Type B pancreatic cell (in vitro differentiated cells): Measurements from ENCODE around the gene TNS3. TPM values are rescaled to one million over a fixed set of nuclear protein-coding genes. Genes with fewer than 3 reads are reported as not detected.
"Not testable (repeated sequence)": the region's sequence is repeated elsewhere in the genome, so short reads cannot be mapped to it uniquely, and the experiment has no call there.

Source experiments
- DNase-seq: peaks from one replicate; pipeline ENCODE4 v3.0.0; 2021; ENCODE audit warnings: mixed read lengths; ENCODE audit not compliant: unreplicated experiment; ENCODE audit errors: extremely low spot score
- H3K27ac Mint-ChIP-seq: 2 replicates; pipeline ENCODE4 v1.8.0; 2021; ENCODE audit warnings: mild to moderate bottlenecking, mixed read lengths
- H3K27me3 Mint-ChIP-seq: 2 replicates; pipeline ENCODE4 v1.8.0; 2021; ENCODE audit warnings: mixed read lengths
- H3K36me3 Mint-ChIP-seq: 2 replicates; pipeline ENCODE4 v1.8.0; 2021; ENCODE audit warnings: mixed read lengths
- H3K4me1 Mint-ChIP-seq: one replicate; pipeline ENCODE4 v1.8.0; 2021; ENCODE audit warnings: mixed read lengths; ENCODE audit not compliant: unreplicated experiment
- H3K4me3 Mint-ChIP-seq: 2 replicates; pipeline ENCODE4 v1.8.0; 2021; ENCODE audit warnings: mild to moderate bottlenecking, mixed read lengths
- H3K9me3 Mint-ChIP-seq: 2 replicates; pipeline ENCODE4 v1.8.0; 2021; ENCODE audit warnings: mixed read lengths
- CTCF ChIP-seq: fragments of 200-600 bp; sonication (generic); conservative IDR thresholded peaks from 2 replicates; pipeline ENCODE4 v1.5.0; 2021; ENCODE audit warnings: antibody characterized with exemption, mild to moderate bottlenecking
- total RNA-seq: library from RNA; stranded (reverse); gene quantifications from 2 replicates; pipeline ENCODE4 v1.2.1, GENCODE V29; 2021; ENCODE audit warnings: low replicate concordance

The TNS3 gene
- total RNA-seq, 1 donor from 2014 or later, result 138 TPM

GRCh38 chr7:47617131-47617530 lies 35.2 kb upstream of the TNS3 start:
- Mint-ChIP-seq H3K4me3 (no peak overlapping the region), H3K27me3 (no peaks in the 10 kb centered on the region), H3K36me3 (no peaks in the 10 kb centered on the region), H3K9me3 (no peaks in the 10 kb centered on the region), H3K27ac (no peak overlapping the region), H3K4me1 (peaks cover 8% of the 10 kb centered on the region)
- no peak for TF ChIP-seq CTCF
- DNase-seq, result no peak

- DNase-seq, result no peak
- Mint-ChIP-seq H3K4me3 (no peak overlapping the region), H3K4me1 (peaks cover 17% of the 10 kb centered on the region), H3K27me3 (no peaks in the 10 kb centered on the region), H3K27ac (no peak overlapping the region), H3K36me3 (no peaks in the 10 kb centered on the region), H3K9me3 (no peaks in the 10 kb centered on the region)
- TF ChIP-seq CTCF, result no peak
These were observed 32.5 kb upstream of the TNS3 start for GRCh38 chr7:47614450-47614849.

GRCh38 chr7:47611045-47611511 lies 29.2 kb upstream of the TNS3 start:
- no peak overlapping the region for H3K4me3 Mint-ChIP-seq
- no peaks in the 10 kb centered on the region for H3K27me3 Mint-ChIP-seq
- TF ChIP-seq CTCF, result no peak
- H3K27ac Mint-ChIP-seq, result peak overlapping the region; percentile 26
- no peaks in the 10 kb centered on the region for H3K9me3 Mint-ChIP-seq
- H3K36me3 Mint-ChIP-seq, result no peaks in the 10 kb centered on the region
- H3K4me1 Mint-ChIP-seq, result peaks cover 17% of the 10 kb centered on the region
- no peak for DNase-seq

- H3K4me1 Mint-ChIP-seq, result peaks cover 17% of the 10 kb centered on the region
- H3K27ac Mint-ChIP-seq, result peak overlapping the region; percentile 26
- no peaks in the 10 kb centered on the region for H3K9me3 Mint-ChIP-seq
- no peaks in the 10 kb centered on the region for H3K27me3 Mint-ChIP-seq
- TF ChIP-seq CTCF, result no peak
- no peak for DNase-seq
- no peaks in the 10 kb centered on the region for H3K36me3 Mint-ChIP-seq
- H3K4me3 Mint-ChIP-seq, result no peak overlapping the region
These were observed 28.7 kb upstream of the TNS3 start for GRCh38 chr7:47610506-47611044.

GRCh38 chr7:47609803-47610452 lies 28.0 kb upstream of the TNS3 start:
- H3K27ac Mint-ChIP-seq, result no peak overlapping the region
- peaks cover 1% of the 10 kb centered on the region for H3K9me3 Mint-ChIP-seq
- TF ChIP-seq CTCF, result no peak
- peaks cover 19% of the 10 kb centered on the region for H3K4me1 Mint-ChIP-seq
- H3K4me3 Mint-ChIP-seq, result no peak overlapping the region
- no peak for DNase-seq
- H3K27me3 Mint-ChIP-seq, result no peaks in the 10 kb centered on the region
- peaks cover 2% of the 10 kb centered on the region for H3K36me3 Mint-ChIP-seq

- H3K27me3 Mint-ChIP-seq, result not testable (repeated sequence)
These were observed 24.7 kb upstream of the TNS3 start for GRCh38 chr7:47606593-47607046.

More at GRCh38 chr7:47606593-47607046, 24.7 kb upstream of the TNS3 start:
- H3K27ac Mint-ChIP-seq, DNase-seq, H3K36me3 Mint-ChIP-seq, H3K9me3 Mint-ChIP-seq, H3K4me3 Mint-ChIP-seq: not testable (repeated sequence)
- H3K4me1 Mint-ChIP-seq, result peaks cover 35% of the 10 kb centered on the region
